ENCODE data around the gene CCL4.
"Not testable (repeated sequence)": the region's sequence is repeated elsewhere in the genome, so short reads cannot be mapped to it uniquely, and the experiment has no call there.

CCL4 gene

GRCh38 chr17:36103401-36103975 lies at the start of gene CCL4:
TSS of gene CCL4 (plus strand) at chr17:36103827. CDS start at chr17:36103906, 79 bp downstream.
- not testable (repeated sequence) for DNase-seq (ENCODE audit: low spot score); H3K27ac ChIP-seq; H3K4me3 ChIP-seq

- H3K4me3 ChIP-seq = no peak overlapping the region
- H3K27ac ChIP-seq = no peak overlapping the region
- no peak for TF ChIP-seq CTCF (IDR thresholded peaks at IDR 0.05)
- no peak for DNase-seq (ENCODE audit: low spot score)
These were observed 48.5 kb upstream of the CCL4 start for GRCh38 chr17:36055171-36055570.

GRCh38 chr17:36055921-36056520 lies 47.6 kb upstream of the CCL4 start:
- Histone ChIP-seq H3K27ac (no peak overlapping the region), H3K4me3 (no peak overlapping the region)
- no peak for TF ChIP-seq CTCF (IDR thresholded peaks at IDR 0.05)
- DNase-seq (ENCODE audit: low spot score) = no peak

- TF ChIP-seq CTCF (IDR thresholded peaks at IDR 0.05) = no peak
- Histone ChIP-seq H3K4me3 (no peak overlapping the region), H3K27ac (no peak overlapping the region)
- DNase-seq (ENCODE audit: low spot score) = no peak
These were observed 45.7 kb upstream of the CCL4 start for GRCh38 chr17:36057911-36058310.

GRCh38 chr17:36059406-36059805 lies 44.2 kb upstream of the CCL4 start:
- no peak for TF ChIP-seq CTCF (IDR thresholded peaks at IDR 0.05)
- Histone ChIP-seq H3K27ac (no peak overlapping the region), H3K4me3 (no peak overlapping the region)
- no peak for DNase-seq (ENCODE audit: low spot score)

GRCh38 chr17:36060816-36061215 lies 42.8 kb upstream of the CCL4 start:
- no peak for DNase-seq (ENCODE audit: low spot score)
- no peak for TF ChIP-seq CTCF (IDR thresholded peaks at IDR 0.05)
- no peak overlapping the region for H3K27ac ChIP-seq
- H3K4me3 ChIP-seq = no peak overlapping the region

- Histone ChIP-seq H3K4me3 (no peak within 1 kb of the TSS), H3K27ac (no peak within 1 kb of the TSS)
- no peak for TF ChIP-seq CTCF (IDR thresholded peaks at IDR 0.05)
- DNase-seq (ENCODE audit: low spot score) = no peak
These were observed 39.7 kb upstream of the CCL4 start, which contains the start of gene CCL18 for GRCh38 chr17:36063786-36064541. TSS of gene CCL18 (plus strand) at chr17:36064272. CDS start at chr17:36064343, 71 bp downstream.
